Stimulated activated CD8-positive, alpha-beta memory T cell treated with anti-CD3 and anti-CD28 coated beads, Interleukin-7, amount 100 ng/mL, for 48 hours (primary cell): ENCODE data around the gene GNGT2.

Source experiments
- DNase-seq, 2 donors: peaks; one replicate each; pipeline ENCODE4 v3.0.0-alpha.2; 2020; ENCODE audit warnings: low read depth in 1 of 2; ENCODE audit errors: extremely low read depth in 1 of 2

GNGT2 gene

GRCh38 chr17:49210158-49211029, at the start of gene GNGT2, which contains the start of gene ABI3:
GNGT2 (minus strand) TSS chr17:49210574; CDS start chr17:49207422, 3,152 bp downstream.
ABI3 (plus strand) TSS chr17:49210707; CDS start chr17:49210725, 18 bp downstream.
- peak in 1 of 2 donors; percentile 60 for DNase-seq

- DNase-seq: no peak
Measured at GRCh38 chr17:49259663-49260010, 49.3 kb upstream of the GNGT2 start.

- DNase-seq: no peak
Measured at GRCh38 chr17:49258394-49258793, 48.0 kb upstream of the GNGT2 start.

GRCh38 chr17:49255125-49255524, 44.8 kb upstream of the GNGT2 start:
- DNase-seq: no peak

GRCh38 chr17:49254066-49254465, 43.7 kb upstream of the GNGT2 start:
- DNase-seq: no peak

- no peak for DNase-seq
Measured at GRCh38 chr17:49252148-49252695, 41.8 kb upstream of the GNGT2 start.

GRCh38 chr17:49249890-49250522, 39.6 kb upstream of the GNGT2 start:
- DNase-seq: no peak

- DNase-seq: no peak
Measured at GRCh38 chr17:49249292-49249794, 39.0 kb upstream of the GNGT2 start.

GRCh38 chr17:49247944-49248343, 37.6 kb upstream of the GNGT2 start:
- no peak for DNase-seq

- no peak for DNase-seq
Measured at GRCh38 chr17:49244839-49245238, 34.5 kb upstream of the GNGT2 start.

GRCh38 chr17:49242813-49243212, 32.4 kb upstream of the GNGT2 start:
- DNase-seq: no peak

GRCh38 chr17:49241692-49242397, 31.5 kb upstream of the GNGT2 start:
- DNase-seq: no peak

GRCh38 chr17:49241040-49241439, 30.7 kb upstream of the GNGT2 start:
- DNase-seq: no peak

- no peak for DNase-seq
Measured at GRCh38 chr17:49240619-49241018, 30.2 kb upstream of the GNGT2 start.

GRCh38 chr17:49239963-49240362, 29.6 kb upstream of the GNGT2 start:
- DNase-seq: no peak

GRCh38 chr17:49235896-49236295, 25.5 kb upstream of the GNGT2 start:
- no peak for DNase-seq

- DNase-seq: no peak
Measured at GRCh38 chr17:49234509-49235080, 24.2 kb upstream of the GNGT2 start.

- no peak for DNase-seq
Measured at GRCh38 chr17:49231563-49231894, 21.2 kb upstream of the GNGT2 start.

GRCh38 chr17:49230636-49231562, 20.5 kb upstream of the GNGT2 start, which contains the start of gene PHOSPHO1:
PHOSPHO1 (minus strand) TSS chr17:49230787; CDS start chr17:49226691, 4,096 bp downstream.
- DNase-seq: peak; percentile 77 to 81
